ENCODE data around the gene RASSF7. TPM values are rescaled to one million over a fixed set of nuclear protein-coding genes. Genes with fewer than 3 reads are reported as not detected.

The RASSF7 gene
- total and polyA plus RNA-seq, 2 donors (not counting 1 experiment from before 2014, with no cell fraction given), result 29.8 to 89.3 TPM

DNA sequence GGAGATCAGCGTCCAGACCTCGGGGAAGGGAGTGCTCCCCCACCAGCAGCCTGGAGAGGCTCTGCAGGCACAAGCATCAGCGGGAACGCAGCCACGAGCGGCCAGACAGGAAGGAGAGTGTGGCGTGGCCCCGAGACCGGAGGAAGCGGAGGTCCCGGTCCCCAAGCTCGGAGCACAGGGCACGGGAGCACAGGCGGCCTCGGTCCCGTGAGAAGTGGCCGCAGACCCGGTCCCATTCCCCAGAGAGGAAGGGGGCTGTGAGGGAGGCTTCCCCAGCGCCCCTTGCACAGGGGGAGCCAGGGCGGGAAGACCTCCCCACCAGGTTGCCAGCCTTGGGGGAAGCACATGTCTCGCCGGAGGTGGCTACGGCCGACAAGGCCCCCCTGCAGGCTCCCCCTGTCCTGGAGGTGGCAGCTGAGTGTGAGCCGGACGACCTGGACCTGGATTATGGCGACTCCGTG lies 48.1 kb downstream of the RASSF7 start:
- Mint-ChIP-seq H3K27ac (no peak overlapping the region), H3K9me3 (ENCODE audit: insufficient read depth) (no peaks in the 10 kb centered on the region), H3K27me3 (no peaks in the 10 kb centered on the region), H3K4me1 (peaks cover 2% of the 10 kb centered on the region), H3K4me3 (no peak overlapping the region)
- Histone ChIP-seq H3K27me3 (replicated peaks in 1 of 4; ENCODE audit: control extremely low read depth in 1 of 4, control insufficient read depth in 3 of 4, insufficient read depth in 4 of 4, low read length in 3 of 4) (no peaks in the 10 kb centered on the region), H3K27ac (ENCODE audit: low read length in 2 of 2) (no peak overlapping the region), H3K4me2 (replicated peaks; ENCODE audit: low read depth, low read length, poor library complexity, severe bottlenecking) (no peak overlapping the region), H3K4me3 (ENCODE audit: control extremely low read depth in 1 of 5, extremely low read depth in 1 of 5, insufficient read depth in 1 of 5, low read depth in 2 of 5, low read length in 4 of 5) (no peak overlapping the region), H3K4me1 (ENCODE audit: control insufficient read depth in 2 of 2, insufficient read depth in 2 of 2, low read length in 2 of 2) (peaks cover 2 to 8% of the 10 kb centered on the region in 2 donors), H3K36me3 (replicated peaks in 1 of 2; ENCODE audit: control extremely low read depth in 1 of 2, control insufficient read depth in 1 of 2, extremely low read depth in 1 of 2, insufficient read depth in 2 of 2, low read length in 1 of 2) (peaks cover 0 to 89% of the 10 kb centered on the region in 2 experiments), H4K20me1 (ENCODE audit: control insufficient read depth, insufficient read depth, low read length, poor library complexity, severe bottlenecking) (peaks cover 57% of the 10 kb centered on the region), H2AFZ (ENCODE audit: insufficient read depth, low read depth, low read length, poor library complexity, severe bottlenecking) (no peak overlapping the region), H3K79me2 (ENCODE audit: control insufficient read depth, insufficient read depth, low read length) (peaks cover 9% of the 10 kb centered on the region), H3K9ac (ENCODE audit: low read length) (no peak overlapping the region), H3K9me3 (ENCODE audit: control extremely low read depth in 1 of 3, control insufficient read depth in 2 of 3, insufficient read depth in 1 of 3, low read length in 2 of 3) (no peaks in the 10 kb centered on the region)
- no peak for DNase-seq
- TF ChIP-seq EZH2 (IDR thresholded peaks at IDR 0.05; ENCODE audit: borderline replicate concordance, insufficient read depth, low read depth, low read length, poor library complexity, severe bottlenecking), result no peak
- TF ChIP-seq, protein P1, sequence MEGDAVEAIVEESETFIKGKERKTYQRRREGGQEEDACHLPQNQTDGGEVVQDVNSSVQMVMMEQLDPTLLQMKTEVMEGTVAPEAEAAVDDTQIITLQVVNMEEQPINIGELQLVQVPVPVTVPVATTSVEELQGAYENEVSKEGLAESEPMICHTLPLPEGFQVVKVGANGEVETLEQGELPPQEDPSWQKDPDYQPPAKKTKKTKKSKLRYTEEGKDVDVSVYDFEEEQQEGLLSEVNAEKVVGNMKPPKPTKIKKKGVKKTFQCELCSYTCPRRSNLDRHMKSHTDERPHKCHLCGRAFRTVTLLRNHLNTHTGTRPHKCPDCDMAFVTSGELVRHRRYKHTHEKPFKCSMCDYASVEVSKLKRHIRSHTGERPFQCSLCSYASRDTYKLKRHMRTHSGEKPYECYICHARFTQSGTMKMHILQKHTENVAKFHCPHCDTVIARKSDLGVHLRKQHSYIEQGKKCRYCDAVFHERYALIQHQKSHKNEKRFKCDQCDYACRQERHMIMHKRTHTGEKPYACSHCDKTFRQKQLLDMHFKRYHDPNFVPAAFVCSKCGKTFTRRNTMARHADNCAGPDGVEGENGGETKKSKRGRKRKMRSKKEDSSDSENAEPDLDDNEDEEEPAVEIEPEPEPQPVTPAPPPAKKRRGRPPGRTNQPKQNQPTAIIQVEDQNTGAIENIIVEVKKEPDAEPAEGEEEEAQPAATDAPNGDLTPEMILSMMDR (IDR thresholded peaks at IDR 0.05), result no peak
- ChIA-PET POLR2A (no interaction called here), CTCF (no interaction called here)
- WGBS (ENCODE audit: insufficient coverage), result 93% methylated on average over 24 of the region's 28 CpGs
- ATAC-seq (ENCODE audit: low read depth), result no peak
- intact Hi-C loops (cut with micrococcal nuclease), result no loop called here

DNA sequence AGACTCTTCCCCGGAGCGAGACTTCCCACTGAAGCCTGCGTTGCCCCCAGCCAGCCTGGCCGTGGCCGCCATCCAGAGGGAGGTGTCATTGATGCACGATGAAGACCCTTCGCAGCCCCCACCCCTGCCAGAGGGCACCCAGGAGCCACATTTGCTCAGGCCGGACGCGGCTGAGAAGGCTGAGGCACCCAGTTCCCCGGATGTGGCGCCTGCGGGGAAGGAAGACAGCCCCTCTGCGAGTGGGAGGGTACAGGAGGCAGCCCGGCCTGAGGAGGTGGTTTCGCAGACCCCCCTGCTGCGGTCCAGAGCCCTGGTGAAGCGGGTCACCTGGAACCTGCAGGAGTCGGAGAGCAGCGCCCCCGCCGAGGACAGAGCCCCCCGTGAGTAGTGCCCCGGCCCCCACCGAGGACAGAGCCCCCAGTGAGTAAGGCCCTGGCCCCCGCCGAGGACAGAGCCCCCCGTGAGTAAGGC lies 48.6 kb downstream of the RASSF7 start:
- H3K4me1 Mint-ChIP-seq, result peaks cover 6% of the 10 kb centered on the region
- Histone ChIP-seq H3K4me1 (ENCODE audit: control insufficient read depth in 2 of 2, insufficient read depth in 2 of 2, low read length in 2 of 2) (peaks cover 3 to 14% of the 10 kb centered on the region in 2 donors), H2AFZ (ENCODE audit: insufficient read depth, low read depth, low read length, poor library complexity, severe bottlenecking) (no peak overlapping the region), H3K9ac (ENCODE audit: low read length) (no peak overlapping the region), H3K27me3 (replicated peaks in 1 of 4; ENCODE audit: control extremely low read depth in 1 of 4, control insufficient read depth in 3 of 4, insufficient read depth in 4 of 4, low read length in 3 of 4) (no peaks in the 10 kb centered on the region), H3K36me3 (replicated peaks in 1 of 2; ENCODE audit: control extremely low read depth in 1 of 2, control insufficient read depth in 1 of 2, extremely low read depth in 1 of 2, insufficient read depth in 2 of 2, low read length in 1 of 2) (peaks cover 0 to 87% of the 10 kb centered on the region in 2 experiments), H4K20me1 (ENCODE audit: control insufficient read depth, insufficient read depth, low read length, poor library complexity, severe bottlenecking) (peaks cover 62% of the 10 kb centered on the region), H3K4me3 (ENCODE audit: control extremely low read depth in 1 of 5, extremely low read depth in 1 of 5, insufficient read depth in 1 of 5, low read depth in 2 of 5, low read length in 4 of 5) (no peak overlapping the region), H3K4me2 (replicated peaks; ENCODE audit: low read depth, low read length, poor library complexity, severe bottlenecking) (no peak overlapping the region), H3K27ac (ENCODE audit: low read length in 2 of 2) (no peak overlapping the region), H3K9me3 (ENCODE audit: control extremely low read depth in 1 of 3, control insufficient read depth in 2 of 3, insufficient read depth in 1 of 3, low read length in 2 of 3) (no peaks in the 10 kb centered on the region), H3K79me2 (ENCODE audit: control insufficient read depth, insufficient read depth, low read length) (peaks cover 9% of the 10 kb centered on the region)
- H3K9me3 Mint-ChIP-seq (ENCODE audit: insufficient read depth), result no peaks in the 10 kb centered on the region
- CTCF ChIA-PET, result no interaction called here
- intact Hi-C loops (cut with micrococcal nuclease), result no loop called here
- no peak for TF ChIP-seq EZH2 (IDR thresholded peaks at IDR 0.05; ENCODE audit: borderline replicate concordance, insufficient read depth, low read depth, low read length, poor library complexity, severe bottlenecking)
- TF ChIP-seq, protein P1 (IDR thresholded peaks at IDR 0.05), result no peak
- H3K27me3 Mint-ChIP-seq, result no peaks in the 10 kb centered on the region
- POLR2A ChIA-PET, result no interaction called here
- DNase-seq (no peak), ATAC-seq (ENCODE audit: low read depth) (no peak)
- no peak overlapping the region for H3K27ac Mint-ChIP-seq
- H3K4me3 Mint-ChIP-seq, result no peak overlapping the region
- 93% methylated on average over 28 of the region's 28 CpGs for WGBS (ENCODE audit: insufficient coverage)

Data from B cell (primary cell).